ENCODE data around the gene PLEK. TPM values are rescaled to one million over a fixed set of nuclear protein-coding genes. Genes with fewer than 3 reads are reported as not detected.

PLEK gene
- total RNA-seq, 1 donor from 2014 or later, result not detected

GRCh38 chr2:68418419-68418818 is 53.3 kb downstream of the PLEK start:
- Mint-ChIP-seq H3K4me1 (no peaks in the 10 kb centered on the region), H3K27ac (no peak overlapping the region), H3K9me3 (no peaks in the 10 kb centered on the region), H3K4me3 (no peak overlapping the region), H3K36me3 (no peaks in the 10 kb centered on the region), H3K27me3 (ENCODE audit: low read depth) (peaks cover 19% of the 10 kb centered on the region)
- TF ChIP-seq, protein P1, sequence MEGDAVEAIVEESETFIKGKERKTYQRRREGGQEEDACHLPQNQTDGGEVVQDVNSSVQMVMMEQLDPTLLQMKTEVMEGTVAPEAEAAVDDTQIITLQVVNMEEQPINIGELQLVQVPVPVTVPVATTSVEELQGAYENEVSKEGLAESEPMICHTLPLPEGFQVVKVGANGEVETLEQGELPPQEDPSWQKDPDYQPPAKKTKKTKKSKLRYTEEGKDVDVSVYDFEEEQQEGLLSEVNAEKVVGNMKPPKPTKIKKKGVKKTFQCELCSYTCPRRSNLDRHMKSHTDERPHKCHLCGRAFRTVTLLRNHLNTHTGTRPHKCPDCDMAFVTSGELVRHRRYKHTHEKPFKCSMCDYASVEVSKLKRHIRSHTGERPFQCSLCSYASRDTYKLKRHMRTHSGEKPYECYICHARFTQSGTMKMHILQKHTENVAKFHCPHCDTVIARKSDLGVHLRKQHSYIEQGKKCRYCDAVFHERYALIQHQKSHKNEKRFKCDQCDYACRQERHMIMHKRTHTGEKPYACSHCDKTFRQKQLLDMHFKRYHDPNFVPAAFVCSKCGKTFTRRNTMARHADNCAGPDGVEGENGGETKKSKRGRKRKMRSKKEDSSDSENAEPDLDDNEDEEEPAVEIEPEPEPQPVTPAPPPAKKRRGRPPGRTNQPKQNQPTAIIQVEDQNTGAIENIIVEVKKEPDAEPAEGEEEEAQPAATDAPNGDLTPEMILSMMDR (IDR thresholded peaks at IDR 0.05; ENCODE audit: unreplicated experiment), result no peak
- DNase-seq (ENCODE audit: low spot score in 2 of 2, unreplicated experiment in 2 of 2), result no peak

- TF ChIP-seq, protein P1 (IDR thresholded peaks at IDR 0.05; ENCODE audit: unreplicated experiment), result no peak
- H3K27ac Mint-ChIP-seq, result no peak overlapping the region
- H3K27me3 Mint-ChIP-seq (ENCODE audit: low read depth), result peaks cover 19% of the 10 kb centered on the region
- no peaks in the 10 kb centered on the region for H3K9me3 Mint-ChIP-seq
- H3K36me3 Mint-ChIP-seq, result no peaks in the 10 kb centered on the region
- DNase-seq (ENCODE audit: low spot score in 2 of 2, unreplicated experiment in 2 of 2), result no peak
- no peak overlapping the region for H3K4me3 Mint-ChIP-seq
- H3K4me1 Mint-ChIP-seq, result no peaks in the 10 kb centered on the region
Measured at GRCh38 chr2:68418855-68419254, 53.8 kb downstream of the PLEK start.

GRCh38 chr2:68420254-68420910 is 55.3 kb downstream of the PLEK start:
- no peaks in the 10 kb centered on the region for H3K9me3 Mint-ChIP-seq
- TF ChIP-seq, protein P1 (IDR thresholded peaks at IDR 0.05; ENCODE audit: unreplicated experiment), result no peak
- no peak overlapping the region for H3K4me3 Mint-ChIP-seq
- H3K36me3 Mint-ChIP-seq, result no peaks in the 10 kb centered on the region
- H3K27ac Mint-ChIP-seq, result no peak overlapping the region
- no peak for DNase-seq (ENCODE audit: low spot score in 2 of 2, unreplicated experiment in 2 of 2)
- H3K27me3 Mint-ChIP-seq (ENCODE audit: low read depth), result peaks cover 19% of the 10 kb centered on the region
- no peaks in the 10 kb centered on the region for H3K4me1 Mint-ChIP-seq

DNA sequence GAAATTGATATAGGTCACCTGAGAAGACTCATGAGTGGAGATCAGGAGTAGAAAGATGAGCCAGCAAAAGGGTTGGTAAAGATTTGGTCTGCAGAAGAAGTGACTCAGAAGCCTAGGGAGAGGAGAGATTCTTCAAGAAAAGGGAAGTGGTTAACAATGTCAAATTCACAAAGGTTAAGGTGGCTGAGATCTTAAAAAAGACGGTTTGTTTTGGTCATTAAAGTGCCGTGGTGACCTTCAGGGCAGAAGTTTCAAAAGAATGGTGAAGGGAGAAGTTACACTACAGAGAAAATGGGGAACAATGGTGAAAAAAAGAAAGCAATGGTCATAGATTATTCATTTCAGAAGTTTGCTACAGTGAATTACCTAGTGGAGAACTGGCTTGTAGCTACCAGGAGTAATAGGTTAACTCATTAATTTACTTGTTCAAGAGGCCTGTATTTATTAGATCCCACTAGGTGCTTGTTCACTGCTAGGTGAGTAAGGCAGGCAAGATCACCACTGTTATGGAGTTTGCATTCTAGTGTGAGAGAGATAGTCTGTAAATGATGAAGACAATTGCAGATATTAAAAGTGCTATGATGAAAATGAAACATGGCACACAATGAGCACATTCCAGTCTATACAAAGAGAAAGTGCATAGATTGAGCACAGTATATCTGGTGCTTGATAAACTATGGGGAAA is 59.0 kb downstream of the PLEK start:
- DNase-seq (ENCODE audit: low spot score in 2 of 2, unreplicated experiment in 2 of 2), result no peak
- no peak overlapping the region for H3K27ac Mint-ChIP-seq
- no peaks in the 10 kb centered on the region for H3K36me3 Mint-ChIP-seq
- TF ChIP-seq, protein P1 (IDR thresholded peaks at IDR 0.05; ENCODE audit: unreplicated experiment), result no peak
- peaks cover 10% of the 10 kb centered on the region for H3K4me1 Mint-ChIP-seq
- H3K4me3 Mint-ChIP-seq, result no peak overlapping the region
- no peaks in the 10 kb centered on the region for H3K9me3 Mint-ChIP-seq
- H3K27me3 Mint-ChIP-seq (ENCODE audit: low read depth), result peaks cover 19% of the 10 kb centered on the region

- Mint-ChIP-seq H3K9me3 (no peaks in the 10 kb centered on the region), H3K27me3 (ENCODE audit: low read depth) (peaks cover 16% of the 10 kb centered on the region), H3K36me3 (no peaks in the 10 kb centered on the region), H3K27ac (no peak overlapping the region), H3K4me3 (no peak overlapping the region), H3K4me1 (peaks cover 13% of the 10 kb centered on the region)
- DNase-seq (ENCODE audit: low spot score in 2 of 2, unreplicated experiment in 2 of 2), result no peak
- TF ChIP-seq, protein P1 (IDR thresholded peaks at IDR 0.05; ENCODE audit: unreplicated experiment), result no peak
Measured at GRCh38 chr2:68425503-68425902, 60.4 kb downstream of the PLEK start.
